ENCODE data around the gene MAP3K21.

MAP3K21 gene

DNA sequence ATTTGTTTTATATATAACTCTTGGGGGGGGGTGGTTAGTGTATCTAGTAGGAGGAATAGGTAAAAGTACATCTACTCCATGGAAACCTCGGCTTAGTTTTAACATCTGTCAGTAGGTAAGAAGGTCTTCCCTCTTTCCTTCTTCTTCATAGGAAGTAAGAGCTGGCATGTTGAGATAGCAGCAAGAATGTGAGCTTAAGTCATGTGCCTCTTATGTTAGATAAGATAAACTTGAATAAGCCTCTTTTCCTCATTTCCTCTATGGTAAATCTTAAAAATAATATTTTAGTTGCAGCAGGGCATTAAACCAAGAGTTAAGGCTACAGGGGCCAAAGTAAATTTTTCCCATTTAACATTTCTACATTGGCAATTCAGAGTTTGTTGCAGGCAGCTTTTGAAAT is 100.4 kb downstream of the MAP3K21 start:
- H3K9ac ChIP-seq (ENCODE audit: insufficient read length, low read depth): no peak overlapping the region
- no peaks in the 10 kb centered on the region for H3K9me3 ChIP-seq (ENCODE audit: insufficient read depth, low read length)
- H3K27me3 ChIP-seq (ENCODE audit: insufficient read depth, insufficient read length): no peaks in the 10 kb centered on the region
- no peaks in the 10 kb centered on the region for H3K36me3 ChIP-seq (ENCODE audit: insufficient read depth, insufficient read length, low read length)
- no peaks in the 10 kb centered on the region for H3K4me1 ChIP-seq (ENCODE audit: insufficient read depth, insufficient read length)
- TF ChIP-seq YY1 (IDR thresholded peaks at IDR 0.05; ENCODE audit: insufficient read depth, insufficient read length): no peak
- no peak overlapping the region for H3K4me3 ChIP-seq (ENCODE audit: insufficient read length, low read depth)
- DNase-seq (ENCODE audit: low read depth, low spot score): no peak

DNA sequence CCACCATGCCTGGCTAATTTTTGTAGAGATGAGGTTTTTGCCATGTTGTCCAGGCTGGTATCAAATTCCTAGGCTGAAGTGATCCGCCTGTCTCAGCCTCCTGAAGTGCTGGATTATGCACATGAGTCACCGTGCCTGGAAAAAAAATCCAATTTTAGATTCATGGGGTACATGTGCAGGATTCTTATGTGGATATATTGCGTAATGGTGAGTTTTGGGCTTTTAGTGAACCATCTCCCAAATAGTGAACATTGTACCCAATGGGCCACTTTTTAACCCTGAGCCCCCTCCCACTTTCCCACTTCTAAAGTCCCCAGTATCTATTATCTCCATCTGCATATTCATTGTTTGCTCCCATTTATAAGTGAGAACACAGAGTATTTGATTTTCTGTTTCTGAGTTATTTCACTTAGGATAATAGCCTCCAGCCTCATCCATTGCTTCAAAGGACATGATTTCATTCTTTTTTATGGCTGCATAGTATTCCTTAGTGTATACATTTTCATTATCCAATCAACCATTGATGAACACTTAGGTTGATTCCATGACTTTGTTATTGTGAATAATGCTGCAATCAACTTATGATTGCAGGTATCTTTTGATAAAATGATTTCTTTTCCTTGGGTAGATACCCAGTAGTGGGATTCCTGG is 104.4 kb downstream of the MAP3K21 start:
- Histone ChIP-seq H3K9ac (ENCODE audit: insufficient read length, low read depth) (no peak overlapping the region), H3K4me3 (ENCODE audit: insufficient read length, low read depth) (no peak overlapping the region), H3K4me1 (ENCODE audit: insufficient read depth, insufficient read length) (no peaks in the 10 kb centered on the region), H3K27me3 (ENCODE audit: insufficient read depth, insufficient read length) (no peaks in the 10 kb centered on the region), H3K36me3 (ENCODE audit: insufficient read depth, insufficient read length, low read length) (no peaks in the 10 kb centered on the region), H3K9me3 (ENCODE audit: insufficient read depth, low read length) (no peaks in the 10 kb centered on the region)
- no peak for DNase-seq (ENCODE audit: low read depth, low spot score)
- TF ChIP-seq SUZ12 (IDR thresholded peaks at IDR 0.05; ENCODE audit: extremely low read depth, insufficient read depth, insufficient read length): no peak
- no peak for TF ChIP-seq ZNF274 (IDR thresholded peaks at IDR 0.05; ENCODE audit: low read depth, low read length)

DNA sequence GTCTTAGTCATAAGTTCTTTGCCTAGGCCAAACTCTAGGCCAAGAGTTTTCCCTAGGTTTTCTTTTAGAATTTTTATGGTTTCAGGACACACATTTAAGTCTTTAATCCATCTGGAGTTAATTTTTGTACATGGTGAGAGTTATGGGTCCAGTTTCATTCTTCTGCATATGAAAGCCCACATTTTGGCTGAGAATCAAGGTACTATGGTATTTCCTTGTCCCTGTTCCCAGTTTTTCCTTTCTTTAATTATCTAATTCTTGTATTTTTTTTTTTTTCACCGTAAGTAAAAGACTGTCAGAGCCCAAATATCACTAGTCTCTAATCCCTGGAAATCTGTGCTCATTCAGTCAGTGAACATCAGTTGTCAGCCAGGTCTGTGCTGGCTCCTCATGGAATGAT is 105.4 kb downstream of the MAP3K21 start:
- no peak for TF ChIP-seq YY1 (IDR thresholded peaks at IDR 0.05; ENCODE audit: insufficient read depth, insufficient read length)
- TF ChIP-seq SUZ12 (IDR thresholded peaks at IDR 0.05; ENCODE audit: extremely low read depth, insufficient read depth, insufficient read length): no peak
- no peak for TF ChIP-seq ZNF274 (IDR thresholded peaks at IDR 0.05; ENCODE audit: low read depth, low read length)
- H3K4me1 ChIP-seq (ENCODE audit: insufficient read depth, insufficient read length): no peaks in the 10 kb centered on the region
- no peaks in the 10 kb centered on the region for H3K36me3 ChIP-seq (ENCODE audit: insufficient read depth, insufficient read length, low read length)
- no peaks in the 10 kb centered on the region for H3K27me3 ChIP-seq (ENCODE audit: insufficient read depth, insufficient read length)
- H3K4me3 ChIP-seq (ENCODE audit: insufficient read length, low read depth): no peak overlapping the region
- no peak for DNase-seq (ENCODE audit: low read depth, low spot score)
- H3K9me3 ChIP-seq (ENCODE audit: insufficient read depth, low read length): no peaks in the 10 kb centered on the region
- no peak overlapping the region for H3K9ac ChIP-seq (ENCODE audit: insufficient read length, low read depth)

GRCh38 chr1:233433436-233434210 is 106.1 kb downstream of the MAP3K21 start:
- DNase-seq (ENCODE audit: low read depth, low spot score): no peak
- no peaks in the 10 kb centered on the region; the same call in 1 of the 2 replicates for H3K9me3 ChIP-seq (ENCODE audit: insufficient read depth, low read length)

More at GRCh38 chr1:233433436-233434210, 106.1 kb downstream of the MAP3K21 start:
- no peak for TF ChIP-seq SUZ12 (IDR thresholded peaks at IDR 0.05; ENCODE audit: extremely low read depth, insufficient read depth, insufficient read length)
- no peak for TF ChIP-seq YY1 (IDR thresholded peaks at IDR 0.05; ENCODE audit: insufficient read depth, insufficient read length)
- no peak for TF ChIP-seq ZNF274 (IDR thresholded peaks at IDR 0.05; ENCODE audit: low read depth, low read length)
- H3K4me1 ChIP-seq (ENCODE audit: insufficient read depth, insufficient read length): no peaks in the 10 kb centered on the region
- H3K9ac ChIP-seq (ENCODE audit: insufficient read length, low read depth): no peak overlapping the region
- no peaks in the 10 kb centered on the region for H3K36me3 ChIP-seq (ENCODE audit: insufficient read depth, insufficient read length, low read length)
- H3K4me3 ChIP-seq (ENCODE audit: insufficient read length, low read depth): no peak overlapping the region
- H3K27me3 ChIP-seq (ENCODE audit: insufficient read depth, insufficient read length): no peaks in the 10 kb centered on the region
